Measurements from ENCODE around the gene TTLL1.

Gene TTLL1

GRCh38 chr22:43009444-43009843, 79.7 kb downstream of the TTLL1 start:
- Histone ChIP-seq H3K27me3 (ENCODE audit: control insufficient read depth, insufficient read depth, low read length) (no peaks in the 10 kb centered on the region), H3K9ac (no peak overlapping the region), H3K4me3 (ENCODE audit: low read depth, low read length) (no peak overlapping the region), H3K79me2 (peaks cover 23% of the 10 kb centered on the region), H3K9me3 (ENCODE audit: control insufficient read depth, low read length) (no peaks in the 10 kb centered on the region), H3K27ac (no peak overlapping the region), H2AFZ (no peak overlapping the region), H3K4me2 (ENCODE audit: low read length) (no peak overlapping the region), H3K4me1 (peaks cover 10% of the 10 kb centered on the region), H3K36me3 (ENCODE audit: control insufficient read depth, insufficient read depth, low read length) (no peaks in the 10 kb centered on the region)
- no peak for TF ChIP-seq CTCF (IDR thresholded peaks at IDR 0.05)

GRCh38 chr22:43008921-43009320, 80.3 kb downstream of the TTLL1 start:
- no peaks in the 10 kb centered on the region for H3K36me3 ChIP-seq (ENCODE audit: control insufficient read depth, insufficient read depth, low read length)
- no peak overlapping the region for H2AFZ ChIP-seq
- H3K9me3 ChIP-seq (ENCODE audit: control insufficient read depth, low read length), result no peaks in the 10 kb centered on the region
- H3K27ac ChIP-seq, result no peak overlapping the region
- no peaks in the 10 kb centered on the region for H3K27me3 ChIP-seq (ENCODE audit: control insufficient read depth, insufficient read depth, low read length)
- peaks cover 23% of the 10 kb centered on the region for H3K79me2 ChIP-seq
- peaks cover 10% of the 10 kb centered on the region for H3K4me1 ChIP-seq
- TF ChIP-seq CTCF (IDR thresholded peaks at IDR 0.05), result no peak
- no peak overlapping the region for H3K9ac ChIP-seq
- no peak overlapping the region for H3K4me2 ChIP-seq (ENCODE audit: low read length)
- H3K4me3 ChIP-seq (ENCODE audit: low read depth, low read length), result no peak overlapping the region

- Histone ChIP-seq H3K4me2 (ENCODE audit: low read length) (no peak overlapping the region), H3K9me3 (ENCODE audit: control insufficient read depth, low read length) (no peaks in the 10 kb centered on the region), H3K36me3 (ENCODE audit: control insufficient read depth, insufficient read depth, low read length) (no peaks in the 10 kb centered on the region), H3K27ac (no peak overlapping the region), H3K79me2 (peaks cover 23% of the 10 kb centered on the region), H2AFZ (no peak overlapping the region), H3K9ac (no peak overlapping the region), H3K27me3 (ENCODE audit: control insufficient read depth, insufficient read depth, low read length) (no peaks in the 10 kb centered on the region), H3K4me1 (peaks cover 10% of the 10 kb centered on the region), H3K4me3 (ENCODE audit: low read depth, low read length) (no peak overlapping the region)
- no peak for TF ChIP-seq CTCF (IDR thresholded peaks at IDR 0.05)
Measured at GRCh38 chr22:43008509-43008908, 80.7 kb downstream of the TTLL1 start.

GRCh38 chr22:43007519-43008102, 81.6 kb downstream of the TTLL1 start:
- Histone ChIP-seq H3K4me1 (peaks cover 6% of the 10 kb centered on the region), H3K27ac (no peak overlapping the region), H2AFZ (no peak overlapping the region), H3K9me3 (ENCODE audit: control insufficient read depth, low read length) (no peaks in the 10 kb centered on the region), H3K9ac (no peak overlapping the region), H3K4me3 (ENCODE audit: low read depth, low read length) (no peak overlapping the region), H3K79me2 (peaks cover 23% of the 10 kb centered on the region), H3K36me3 (ENCODE audit: control insufficient read depth, insufficient read depth, low read length) (no peaks in the 10 kb centered on the region), H3K4me2 (ENCODE audit: low read length) (no peak overlapping the region), H3K27me3 (ENCODE audit: control insufficient read depth, insufficient read depth, low read length) (no peaks in the 10 kb centered on the region)
- TF ChIP-seq CTCF (IDR thresholded peaks at IDR 0.05), result no peak

GRCh38 chr22:43006753-43007152, 82.4 kb downstream of the TTLL1 start:
- no peaks in the 10 kb centered on the region for H3K27me3 ChIP-seq (ENCODE audit: control insufficient read depth, insufficient read depth, low read length)
- H3K36me3 ChIP-seq (ENCODE audit: control insufficient read depth, insufficient read depth, low read length), result no peaks in the 10 kb centered on the region
- H3K9me3 ChIP-seq (ENCODE audit: control insufficient read depth, low read length), result no peaks in the 10 kb centered on the region
- H3K27ac ChIP-seq, result no peak overlapping the region
- H3K4me3 ChIP-seq (ENCODE audit: low read depth, low read length), result no peak overlapping the region
- H3K9ac ChIP-seq, result no peak overlapping the region
- no peak for TF ChIP-seq CTCF (IDR thresholded peaks at IDR 0.05)
- peaks cover 25% of the 10 kb centered on the region for H3K79me2 ChIP-seq
- peaks cover 6% of the 10 kb centered on the region for H3K4me1 ChIP-seq
- no peak overlapping the region for H3K4me2 ChIP-seq (ENCODE audit: low read length)
- H2AFZ ChIP-seq, result no peak overlapping the region
